Transverse colon (tissue), 4 donors: ENCODE measurements around the gene RYR3. TPM values are rescaled to one million over a fixed set of nuclear protein-coding genes. Genes with fewer than 3 reads are reported as not detected.

Source experiments
- DNase-seq: peaks from one replicate; pipeline ENCODE4 v3.0.0-alpha.2; 2019
- H3K27ac ChIP-seq, 4 donors: fragments of 200-600 bp; sonication (generic); 2 replicates each; pipeline ENCODE4 v1.5.1; 2016 to 2018; ENCODE audit warnings: inconsistent platforms in 4 of 4
- H3K27me3 ChIP-seq: fragments of 200-600 bp; sonication (generic); 2 replicates; pipeline ENCODE4 v1.5.1; 2017; ENCODE audit warnings: inconsistent platforms
- H3K36me3 ChIP-seq, 4 donors: fragments of 200-600 bp; sonication (generic); 2 replicates each; pipeline ENCODE4 v1.5.1; 2017 to 2019; ENCODE audit warnings: inconsistent platforms in 4 of 4
- H3K4me1 ChIP-seq, 4 donors: fragments of 200-600 bp; sonication (generic); 2 replicates each; pipeline ENCODE4 v1.5.1; 2017 to 2020; ENCODE audit warnings: inconsistent platforms in 4 of 4
- H3K4me3 ChIP-seq, 4 donors: fragments of 200-600 bp; sonication (generic); 1 replicate in 1 of 4; 2 replicates in 3 of 4; pipeline versions ENCODE4 v1.5.1 to v1.6.1; 2017 to 2019; ENCODE audit warnings: inconsistent platforms in 4 of 4
- H3K9me3 ChIP-seq, 2 donors: fragments of 200-600 bp; sonication (generic); 2 replicates each; pipeline ENCODE4 v1.5.1; 2017 to 2019; ENCODE audit warnings: inconsistent platforms in 2 of 2
- CTCF ChIP-seq, 5 experiments: fragments of 200-600 bp in 3 of 5; fragments of 450-650 bp in 2 of 5; sonication (generic) in 3 of 5; IDR thresholded peaks; 1 replicate in 2 of 5; 2 replicates in 3 of 5; pipeline ENCODE4 v1.5.1; 2016 to 2017; ENCODE audit warnings: antibody characterized with exemption in 5 of 5, inconsistent platforms in 3 of 5, mild to moderate bottlenecking in 2 of 5, moderate library complexity in 1 of 5
- EP300 ChIP-seq: sonication (generic); formaldehyde crosslinking; IDR thresholded peaks from one replicate; pipeline ENCODE4 v1.6.1; 2017; ENCODE audit warnings: antibody characterized with exemption, low read depth
- POLR2A ChIP-seq: fragments of 450-650 bp; IDR thresholded peaks from one replicate; pipeline ENCODE4 v1.6.1; 2016; ENCODE audit warnings: antibody characterized with exemption, mild to moderate bottlenecking, moderate library complexity
- POLR2AphosphoS5 ChIP-seq, 3 donors: sonication (generic); formaldehyde crosslinking; IDR thresholded peaks; one replicate each; pipeline ENCODE4 v1.6.1; 2016; ENCODE audit warnings: antibody characterized with exemption in 3 of 3
- WGBS, 2 donors: methylation state at CpG; one replicate each; pipeline ENCODE4 v1.1.5; 2018; ENCODE audit warnings: low coverage in 1 of 2; 5-methylcytosine and 5-hydroxymethylcytosine counted together
- in situ Hi-C, 4 donors: fragments of 200-750 bp; cut with MboI; loops; one replicate each; pipeline versions ENCODE4 v1.15.0 to v1.15.1; 2017; ENCODE audit warnings: low sequenced_read_pairs in 3 of 4, low pct_ligation_motif_present in 1 of 4, low pct_unique_long_range_greater_than_20kb in 1 of 4
- intact Hi-C: fragments of 100-400 bp; cut with DNase I; formaldehyde crosslinking; loops from one replicate; pipeline ENCODE4 v1.15.1; 2023; ENCODE audit warnings: low total_unique reads
- total RNA-seq, 4 donors: library from RNA; depleted of rRNA; stranded (reverse); fragments of >200 nt; gene quantifications; one replicate each; pipeline ENCODE4 v1.1.0, GENCODE V29; 2016

The RYR3 gene
- total RNA-seq, 4 donors from 2014 or later, result 0.96 to 9.7 (median 5.4) TPM

GRCh38 chr15:33328106-33328505 is 17.3 kb downstream of the RYR3 start:
- Histone ChIP-seq H3K9me3 (no peaks in the 10 kb centered on the region), H3K27me3 (no peaks in the 10 kb centered on the region), H3K27ac (no peak overlapping the region), H3K4me1 (no peaks in the 10 kb centered on the region), H3K4me3 (no peak overlapping the region), H3K36me3 (no peaks in the 10 kb centered on the region)
- intact Hi-C loops (no loop called here), in situ Hi-C loops (no loop called here)
- 66 to 74% methylated on average over 3 of the region's 3 CpGs for WGBS, 2 donors
- DNase-seq, result no peak
- no peak for TF ChIP-seq CTCF (IDR thresholded peaks at IDR 0.05)
- TF ChIP-seq POLR2A, result no peak
- no peak for TF ChIP-seq EP300
- TF ChIP-seq POLR2AphosphoS5 (IDR thresholded peaks at IDR 0.05), result no peak

- intact Hi-C loops (no loop called here), in situ Hi-C loops (no loop called here)
- WGBS, 2 donors, result 82 to 95% methylated on average over 4 of the region's 4 CpGs
Observed at GRCh38 chr15:33329457-33329856, 18.7 kb downstream of the RYR3 start.

GRCh38 chr15:33330931-33331330 is 20.2 kb downstream of the RYR3 start:
- no peaks in the 10 kb centered on the region for H3K27me3 ChIP-seq
- intact Hi-C loops, result no loop called here
- no peaks in the 10 kb centered on the region for H3K4me1 ChIP-seq
- WGBS, 2 donors, result 54 to 64% methylated on average over 3 of the region's 3 CpGs
- in situ Hi-C loops, result no loop called here
- TF ChIP-seq POLR2A (no peak), CTCF (IDR thresholded peaks at IDR 0.05) (no peak), EP300 (no peak), POLR2AphosphoS5 (IDR thresholded peaks at IDR 0.05) (no peak)
- H3K4me3 ChIP-seq, result no peak overlapping the region
- no peaks in the 10 kb centered on the region for H3K36me3 ChIP-seq
- no peak overlapping the region for H3K27ac ChIP-seq
- no peak for DNase-seq
- no peaks in the 10 kb centered on the region for H3K9me3 ChIP-seq

More at GRCh38 chr15:33329457-33329856, 18.7 kb downstream of the RYR3 start:
- no peak overlapping the region for H3K4me3 ChIP-seq
- H3K9me3 ChIP-seq, result no peaks in the 10 kb centered on the region
- H3K36me3 ChIP-seq, result no peaks in the 10 kb centered on the region
- TF ChIP-seq EP300 (no peak), POLR2AphosphoS5 (IDR thresholded peaks at IDR 0.05) (no peak), CTCF (IDR thresholded peaks at IDR 0.05) (no peak), POLR2A (no peak)
- DNase-seq, result no peak
- no peak overlapping the region for H3K27ac ChIP-seq
- H3K4me1 ChIP-seq, result no peaks in the 10 kb centered on the region
- H3K27me3 ChIP-seq, result no peaks in the 10 kb centered on the region

- TF ChIP-seq CTCF (IDR thresholded peaks at IDR 0.05) (no peak), POLR2A (no peak)
- DNase-seq, result no peak
- Histone ChIP-seq H3K36me3 (no peaks in the 10 kb centered on the region), H3K27ac (no peak overlapping the region), H3K4me1 (no peaks in the 10 kb centered on the region), H3K9me3 (no peaks in the 10 kb centered on the region), H3K4me3 (no peak overlapping the region), H3K27me3 (no peaks in the 10 kb centered on the region)
- 68% methylated on average over 4 of the region's 4 CpGs; no CpG with 5 or more reads in 1 of the 2 donors for WGBS, 2 donors
- in situ Hi-C loops (no loop called here), intact Hi-C loops (no loop called here)
Observed at GRCh38 chr15:33341953-33342352, 31.2 kb downstream of the RYR3 start.
